ENCODE data around the gene PLEKHA1.

The PLEKHA1 gene

DNA sequence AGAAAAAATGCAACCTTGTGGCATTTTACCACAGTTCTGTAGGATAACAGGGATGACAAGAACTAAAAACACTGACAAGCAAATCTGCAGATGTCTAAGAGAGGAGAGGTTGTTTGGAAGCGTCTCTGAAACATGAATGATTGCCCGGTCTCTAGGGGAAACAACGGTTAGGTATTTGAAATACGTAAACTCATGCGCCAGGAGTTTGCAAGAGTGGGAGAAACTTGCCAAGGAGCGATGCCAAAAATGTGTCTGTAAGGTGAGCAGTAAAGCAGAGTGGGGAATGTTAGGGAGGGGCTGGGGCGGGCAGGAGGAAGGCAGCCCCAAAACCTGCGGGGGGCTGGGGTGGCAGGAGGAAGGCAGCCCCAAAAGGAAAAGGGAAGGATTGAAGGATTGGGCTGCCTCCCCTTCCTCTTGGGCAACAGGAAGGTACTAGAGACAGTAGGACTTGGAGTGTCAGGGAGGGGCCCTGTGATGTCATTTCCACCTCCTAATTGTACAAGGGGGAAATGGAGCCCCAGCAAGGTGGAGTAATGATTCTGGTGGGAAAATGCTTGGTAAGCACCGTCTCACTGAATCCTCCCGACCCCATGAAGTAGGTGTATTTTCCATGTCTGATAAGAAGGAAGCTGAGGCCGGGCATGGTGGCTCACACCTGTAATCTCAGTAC is 33.2 kb upstream of the PLEKHA1 start:
- H3K79me2 ChIP-seq (ENCODE audit: insufficient read depth, low read length), result no peaks in the 10 kb centered on the region
- no peaks in the 10 kb centered on the region for H3K9me2 ChIP-seq (ENCODE audit: low read depth, low read length)
- no peak overlapping the region for H3K9ac ChIP-seq (ENCODE audit: low read length)
- no peaks in the 10 kb centered on the region for H3K27me3 ChIP-seq (ENCODE audit: insufficient read depth, low read length)
- H3K4me1 ChIP-seq (ENCODE audit: insufficient read depth, low read length, severe bottlenecking), result no peaks in the 10 kb centered on the region
- H3K4me2 ChIP-seq (ENCODE audit: low read length), result no peak overlapping the region
- no peaks in the 10 kb centered on the region for H3K36me3 ChIP-seq (ENCODE audit: insufficient read depth, low read length)
- TF ChIP-seq, protein P1, sequence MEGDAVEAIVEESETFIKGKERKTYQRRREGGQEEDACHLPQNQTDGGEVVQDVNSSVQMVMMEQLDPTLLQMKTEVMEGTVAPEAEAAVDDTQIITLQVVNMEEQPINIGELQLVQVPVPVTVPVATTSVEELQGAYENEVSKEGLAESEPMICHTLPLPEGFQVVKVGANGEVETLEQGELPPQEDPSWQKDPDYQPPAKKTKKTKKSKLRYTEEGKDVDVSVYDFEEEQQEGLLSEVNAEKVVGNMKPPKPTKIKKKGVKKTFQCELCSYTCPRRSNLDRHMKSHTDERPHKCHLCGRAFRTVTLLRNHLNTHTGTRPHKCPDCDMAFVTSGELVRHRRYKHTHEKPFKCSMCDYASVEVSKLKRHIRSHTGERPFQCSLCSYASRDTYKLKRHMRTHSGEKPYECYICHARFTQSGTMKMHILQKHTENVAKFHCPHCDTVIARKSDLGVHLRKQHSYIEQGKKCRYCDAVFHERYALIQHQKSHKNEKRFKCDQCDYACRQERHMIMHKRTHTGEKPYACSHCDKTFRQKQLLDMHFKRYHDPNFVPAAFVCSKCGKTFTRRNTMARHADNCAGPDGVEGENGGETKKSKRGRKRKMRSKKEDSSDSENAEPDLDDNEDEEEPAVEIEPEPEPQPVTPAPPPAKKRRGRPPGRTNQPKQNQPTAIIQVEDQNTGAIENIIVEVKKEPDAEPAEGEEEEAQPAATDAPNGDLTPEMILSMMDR (IDR thresholded peaks at IDR 0.05; ENCODE audit: low read length), result no peak
- TF ChIP-seq EZH2 (IDR thresholded peaks at IDR 0.05; ENCODE audit: borderline replicate concordance, low read length), result no peak
- no peaks in the 10 kb centered on the region for H3K9me3 ChIP-seq (ENCODE audit: low read length)
- H3F3A ChIP-seq (ENCODE audit: insufficient read depth, low read length), result no peaks in the 10 kb centered on the region
- H4K20me1 ChIP-seq (ENCODE audit: insufficient read depth, low read length), result no peaks in the 10 kb centered on the region
- H3K27ac ChIP-seq (ENCODE audit: low read depth, low read length, poor library complexity, severe bottlenecking), result no peak overlapping the region
- no peak overlapping the region for H2AFZ ChIP-seq (ENCODE audit: low read length)
- no peak overlapping the region for H3K4me3 ChIP-seq (ENCODE audit: low read depth, low read length, poor library complexity, severe bottlenecking)

DNA sequence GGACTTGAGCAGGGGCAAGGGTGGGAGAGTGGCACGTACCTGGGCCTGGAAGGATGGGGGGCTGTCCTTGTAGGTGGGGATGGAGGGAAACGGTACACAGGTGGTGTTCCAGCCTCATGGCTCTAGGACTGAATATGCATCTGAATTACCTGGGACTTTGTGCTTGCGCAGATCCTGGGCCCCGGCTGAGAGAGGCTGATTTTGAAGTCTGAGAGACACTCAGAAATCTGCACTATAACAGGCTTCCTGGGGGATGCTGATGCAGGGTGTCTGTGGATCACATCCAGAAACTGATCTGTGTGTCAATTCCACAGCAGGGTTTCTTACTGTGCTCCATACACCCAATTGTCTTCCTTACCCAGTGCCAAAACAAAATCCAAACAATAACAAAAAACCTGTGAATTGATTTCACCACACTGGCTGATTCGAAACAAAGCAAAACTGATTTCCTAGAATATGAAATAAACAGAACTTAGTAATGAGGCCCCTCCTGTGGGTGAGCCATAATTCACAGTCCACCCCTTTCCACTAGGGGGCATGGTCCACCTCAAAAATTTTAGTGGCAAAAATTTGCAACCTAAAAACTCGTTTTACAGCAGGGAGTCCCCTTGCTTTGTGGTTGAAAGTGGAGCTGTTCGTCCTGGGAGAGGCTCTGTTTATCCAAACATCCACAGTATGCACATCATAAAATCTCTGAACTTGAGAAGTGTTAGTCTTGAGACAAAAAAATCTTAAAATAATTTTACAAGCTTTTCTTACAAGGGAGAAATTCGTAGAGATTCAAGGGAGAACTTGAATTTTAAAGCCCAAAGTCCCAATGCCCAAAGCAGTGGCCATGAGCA is 32.0 kb upstream of the PLEKHA1 start:
- no peaks in the 10 kb centered on the region for H3K9me3 ChIP-seq (ENCODE audit: low read length)
- H3K4me2 ChIP-seq (ENCODE audit: low read length), result no peak overlapping the region
- H3K36me3 ChIP-seq (ENCODE audit: insufficient read depth, low read length), result no peaks in the 10 kb centered on the region
- no peaks in the 10 kb centered on the region for H3K9me2 ChIP-seq (ENCODE audit: low read depth, low read length)
- no peaks in the 10 kb centered on the region for H3K27me3 ChIP-seq (ENCODE audit: insufficient read depth, low read length)
- H4K20me1 ChIP-seq (ENCODE audit: insufficient read depth, low read length), result no peaks in the 10 kb centered on the region
- H3K4me1 ChIP-seq (ENCODE audit: insufficient read depth, low read length, severe bottlenecking), result no peaks in the 10 kb centered on the region
- no peak overlapping the region for H3K9ac ChIP-seq (ENCODE audit: low read length)
- H3F3A ChIP-seq (ENCODE audit: insufficient read depth, low read length), result no peaks in the 10 kb centered on the region
- no peak overlapping the region for H3K4me3 ChIP-seq (ENCODE audit: low read depth, low read length, poor library complexity, severe bottlenecking)
- H3K27ac ChIP-seq (ENCODE audit: low read depth, low read length, poor library complexity, severe bottlenecking), result no peak overlapping the region
- no peaks in the 10 kb centered on the region for H3K79me2 ChIP-seq (ENCODE audit: insufficient read depth, low read length)
- TF ChIP-seq, protein P1 (IDR thresholded peaks at IDR 0.05; ENCODE audit: low read length), result peak; percentile 65
- no peak for TF ChIP-seq EZH2 (IDR thresholded peaks at IDR 0.05; ENCODE audit: borderline replicate concordance, low read length)
- H2AFZ ChIP-seq (ENCODE audit: low read length), result no peak overlapping the region

DNA sequence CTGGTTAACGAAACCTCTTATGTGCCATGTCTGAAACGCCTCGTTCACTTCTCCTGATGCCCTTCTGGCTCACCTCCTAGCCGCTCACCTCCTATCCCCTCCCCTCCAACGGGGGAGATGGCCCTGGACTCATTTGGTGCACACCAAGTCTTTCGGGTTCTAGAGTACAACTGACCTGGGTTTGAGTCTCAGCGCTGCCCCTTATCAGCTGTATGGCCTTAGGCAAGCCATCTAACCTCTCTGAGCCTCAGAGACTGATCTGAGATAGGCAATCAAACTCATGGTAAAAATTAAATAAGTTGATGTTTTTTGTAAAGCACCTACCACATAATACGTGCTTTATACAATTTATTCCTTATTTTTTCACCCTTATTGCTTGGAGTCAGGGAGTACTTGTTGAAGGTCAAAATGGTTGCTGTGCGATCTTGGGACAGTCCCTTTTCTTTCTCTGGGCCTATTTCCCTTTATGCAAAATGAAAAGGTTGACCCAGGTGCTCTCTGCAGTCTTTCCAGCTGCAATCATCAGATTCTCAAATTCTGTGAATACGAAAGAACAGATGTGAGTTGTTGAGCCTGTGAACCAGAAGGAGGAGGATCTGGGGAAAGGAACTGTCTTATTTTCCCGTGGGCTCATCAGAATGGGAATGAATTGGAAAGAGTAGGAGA is 31.2 kb upstream of the PLEKHA1 start:
- Histone ChIP-seq H3F3A (ENCODE audit: insufficient read depth, low read length) (no peaks in the 10 kb centered on the region), H2AFZ (ENCODE audit: low read length) (no peak overlapping the region), H3K4me3 (ENCODE audit: low read depth, low read length, poor library complexity, severe bottlenecking) (no peak overlapping the region), H3K4me2 (ENCODE audit: low read length) (no peak overlapping the region), H3K9me3 (ENCODE audit: low read length) (no peaks in the 10 kb centered on the region), H3K79me2 (ENCODE audit: insufficient read depth, low read length) (no peaks in the 10 kb centered on the region), H3K27me3 (ENCODE audit: insufficient read depth, low read length) (no peaks in the 10 kb centered on the region), H3K36me3 (ENCODE audit: insufficient read depth, low read length) (no peaks in the 10 kb centered on the region), H3K27ac (ENCODE audit: low read depth, low read length, poor library complexity, severe bottlenecking) (no peak overlapping the region), H3K9ac (ENCODE audit: low read length) (no peak overlapping the region), H3K9me2 (ENCODE audit: low read depth, low read length) (no peaks in the 10 kb centered on the region), H3K4me1 (ENCODE audit: insufficient read depth, low read length, severe bottlenecking) (no peaks in the 10 kb centered on the region), H4K20me1 (ENCODE audit: insufficient read depth, low read length) (no peaks in the 10 kb centered on the region)
- TF ChIP-seq, protein P1 (IDR thresholded peaks at IDR 0.05; ENCODE audit: low read length), result no peak
- TF ChIP-seq EZH2 (IDR thresholded peaks at IDR 0.05; ENCODE audit: borderline replicate concordance, low read length), result no peak

Measured in OCI-LY1 (cell line).